ENCODE measurements around the gene JMJD8.

Gene JMJD8

GRCh38 chr16:674214-674881 is 9.8 kb downstream of the JMJD8 start:
- TF ChIP-seq GATA3 (IDR thresholded peaks at IDR 0.05; ENCODE audit: low read depth, low read length), result no peak
- no peak for TF ChIP-seq GATA2 (IDR thresholded peaks at IDR 0.05; ENCODE audit: low read depth, low read length)

- TF ChIP-seq GATA3 (IDR thresholded peaks at IDR 0.05; ENCODE audit: low read depth, low read length), result no peak
- no peak for TF ChIP-seq GATA2 (IDR thresholded peaks at IDR 0.05; ENCODE audit: low read depth, low read length)
These were observed 10.6 kb downstream of the JMJD8 start for GRCh38 chr16:673399-673991.

- no peak for TF ChIP-seq GATA2 (IDR thresholded peaks at IDR 0.05; ENCODE audit: low read depth, low read length)
- TF ChIP-seq GATA3 (IDR thresholded peaks at IDR 0.05; ENCODE audit: low read depth, low read length), result no peak
These were observed 11.3 kb downstream of the JMJD8 start for GRCh38 chr16:672851-673250.

GRCh38 chr16:672371-672770 is 11.8 kb downstream of the JMJD8 start:
- no peak for TF ChIP-seq GATA2 (IDR thresholded peaks at IDR 0.05; ENCODE audit: low read depth, low read length)
- no peak for TF ChIP-seq GATA3 (IDR thresholded peaks at IDR 0.05; ENCODE audit: low read depth, low read length)

- no peak for TF ChIP-seq GATA3 (IDR thresholded peaks at IDR 0.05; ENCODE audit: low read depth, low read length)
- no peak for TF ChIP-seq GATA2 (IDR thresholded peaks at IDR 0.05; ENCODE audit: low read depth, low read length)
These were observed 12.6 kb downstream of the JMJD8 start for GRCh38 chr16:671353-672131.

GRCh38 chr16:670485-671352 is 13.4 kb downstream of the JMJD8 start:
- TF ChIP-seq GATA3 (IDR thresholded peaks at IDR 0.05; ENCODE audit: low read depth, low read length) (no peak), GATA2 (IDR thresholded peaks at IDR 0.05; ENCODE audit: low read depth, low read length) (no peak)

- no peak for TF ChIP-seq GATA2 (IDR thresholded peaks at IDR 0.05; ENCODE audit: low read depth, low read length)
- no peak for TF ChIP-seq GATA3 (IDR thresholded peaks at IDR 0.05; ENCODE audit: low read depth, low read length)
These were observed 14.5 kb downstream of the JMJD8 start for GRCh38 chr16:669666-670065.

GRCh38 chr16:668519-669171 is 15.5 kb downstream of the JMJD8 start:
- no peak for TF ChIP-seq GATA3 (IDR thresholded peaks at IDR 0.05; ENCODE audit: low read depth, low read length)
- no peak for TF ChIP-seq GATA2 (IDR thresholded peaks at IDR 0.05; ENCODE audit: low read depth, low read length)

- no peak for TF ChIP-seq GATA2 (IDR thresholded peaks at IDR 0.05; ENCODE audit: low read depth, low read length)
- TF ChIP-seq GATA3 (IDR thresholded peaks at IDR 0.05; ENCODE audit: low read depth, low read length), result no peak
These were observed 16.2 kb downstream of the JMJD8 start, which contains the start of gene RHOT2 for GRCh38 chr16:667780-668518. TSS of gene RHOT2 (plus strand) at chr16:668132. CDS start at chr16:668200, 68 bp downstream.

GRCh38 chr16:667113-667779 is 16.9 kb downstream of the JMJD8 start:
- TF ChIP-seq GATA3 (IDR thresholded peaks at IDR 0.05; ENCODE audit: low read depth, low read length) (no peak), GATA2 (IDR thresholded peaks at IDR 0.05; ENCODE audit: low read depth, low read length) (no peak)

- TF ChIP-seq GATA3 (IDR thresholded peaks at IDR 0.05; ENCODE audit: low read depth, low read length) (no peak), GATA2 (IDR thresholded peaks at IDR 0.05; ENCODE audit: low read depth, low read length) (no peak)
These were observed 17.6 kb downstream of the JMJD8 start for GRCh38 chr16:666572-666971.

- TF ChIP-seq GATA2 (IDR thresholded peaks at IDR 0.05; ENCODE audit: low read depth, low read length), result no peak
- TF ChIP-seq GATA3 (IDR thresholded peaks at IDR 0.05; ENCODE audit: low read depth, low read length), result no peak
These were observed 21.5 kb downstream of the JMJD8 start for GRCh38 chr16:662597-662996.

Data from SH-SY5Y (cell line).